ENCODE data around the gene LAMA3. TPM values are rescaled to one million over a fixed set of nuclear protein-coding genes. Genes with fewer than 3 reads are reported as not detected.

LAMA3 gene
- total and polyA plus RNA-seq, 2 of the 13 experiments (the other 11 are each of a cell fraction or from before 2014, with no cell fraction given), result 0.45 to 2.2 TPM

- TF ChIP-seq, protein P1, sequence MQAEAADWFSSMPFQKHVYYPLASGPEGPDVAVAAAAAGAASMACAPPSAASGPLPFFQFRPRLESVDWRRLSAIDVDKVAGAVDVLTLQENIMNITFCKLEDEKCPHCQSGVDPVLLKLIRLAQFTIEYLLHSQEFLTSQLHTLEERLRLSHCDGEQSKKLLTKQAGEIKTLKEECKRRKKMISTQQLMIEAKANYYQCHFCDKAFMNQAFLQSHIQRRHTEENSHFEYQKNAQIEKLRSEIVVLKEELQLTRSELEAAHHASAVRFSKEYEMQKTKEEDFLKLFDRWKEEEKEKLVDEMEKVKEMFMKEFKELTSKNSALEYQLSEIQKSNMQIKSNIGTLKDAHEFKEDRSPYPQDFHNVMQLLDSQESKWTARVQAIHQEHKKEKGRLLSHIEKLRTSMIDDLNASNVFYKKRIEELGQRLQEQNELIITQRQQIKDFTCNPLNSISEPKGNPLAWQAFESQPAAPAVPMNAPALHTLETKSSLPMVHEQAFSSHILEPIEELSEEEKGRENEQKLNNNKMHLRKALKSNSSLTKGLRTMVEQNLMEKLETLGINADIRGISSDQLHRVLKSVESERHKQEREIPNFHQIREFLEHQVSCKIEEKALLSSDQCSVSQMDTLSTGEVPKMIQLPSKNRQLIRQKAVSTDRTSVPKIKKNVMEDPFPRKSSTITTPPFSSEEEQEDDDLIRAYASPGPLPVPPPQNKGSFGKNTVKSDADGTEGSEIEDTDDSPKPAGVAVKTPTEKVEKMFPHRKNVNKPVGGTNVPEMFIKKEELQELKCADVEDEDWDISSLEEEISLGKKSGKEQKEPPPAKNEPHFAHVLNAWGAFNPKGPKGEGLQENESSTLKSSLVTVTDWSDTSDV (CRISPR knock-in tag; IDR thresholded peaks at IDR 0.05), result no peak
- TF ChIP-seq MXD1 (CRISPR knock-in tag; IDR thresholded peaks at IDR 0.05), result no peak
- TF ChIP-seq GLI4 (CRISPR knock-in tag; IDR thresholded peaks at IDR 0.05; ENCODE audit: borderline replicate concordance), result no peak
- no peak; the same call in 1 of the 2 replicates for TF ChIP-seq TFDP2 (CRISPR knock-in tag; IDR thresholded peaks at IDR 0.05)
- TF ChIP-seq, protein P2, sequence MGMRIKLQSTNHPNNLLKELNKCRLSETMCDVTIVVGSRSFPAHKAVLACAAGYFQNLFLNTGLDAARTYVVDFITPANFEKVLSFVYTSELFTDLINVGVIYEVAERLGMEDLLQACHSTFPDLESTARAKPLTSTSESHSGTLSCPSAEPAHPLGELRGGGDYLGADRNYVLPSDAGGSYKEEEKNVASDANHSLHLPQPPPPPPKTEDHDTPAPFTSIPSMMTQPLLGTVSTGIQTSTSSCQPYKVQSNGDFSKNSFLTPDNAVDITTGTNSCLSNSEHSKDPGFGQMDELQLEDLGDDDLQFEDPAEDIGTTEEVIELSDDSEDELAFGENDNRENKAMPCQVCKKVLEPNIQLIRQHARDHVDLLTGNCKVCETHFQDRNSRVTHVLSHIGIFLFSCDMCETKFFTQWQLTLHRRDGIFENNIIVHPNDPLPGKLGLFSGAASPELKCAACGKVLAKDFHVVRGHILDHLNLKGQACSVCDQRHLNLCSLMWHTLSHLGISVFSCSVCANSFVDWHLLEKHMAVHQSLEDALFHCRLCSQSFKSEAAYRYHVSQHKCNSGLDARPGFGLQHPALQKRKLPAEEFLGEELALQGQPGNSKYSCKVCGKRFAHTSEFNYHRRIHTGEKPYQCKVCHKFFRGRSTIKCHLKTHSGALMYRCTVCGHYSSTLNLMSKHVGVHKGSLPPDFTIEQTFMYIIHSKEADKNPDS (CRISPR knock-in tag; IDR thresholded peaks at IDR 0.05), result no peak
- TF ChIP-seq FOXA1 (IDR thresholded peaks at IDR 0.05), result no peak
- peak; percentile 34; the same call in 1 of the 2 replicates for TF ChIP-seq FOXA1 (CRISPR knock-in tag; IDR thresholded peaks at IDR 0.05)
- no peak for TF ChIP-seq ZNF33B (CRISPR knock-in tag; IDR thresholded peaks at IDR 0.05)
- no peak for TF ChIP-seq KLF13 (CRISPR knock-in tag; IDR thresholded peaks at IDR 0.05)
- TF ChIP-seq MBD4 (IDR thresholded peaks at IDR 0.05; ENCODE audit: borderline replicate concordance, low read length), result no peak
- TF ChIP-seq NFE2L1 (CRISPR knock-in tag; IDR thresholded peaks at IDR 0.05; ENCODE audit: borderline replicate concordance), result no peak
- no peak for TF ChIP-seq ZNF800 (CRISPR knock-in tag; IDR thresholded peaks at IDR 0.05)
- TF ChIP-seq KDM2A (CRISPR knock-in tag; IDR thresholded peaks at IDR 0.05; ENCODE audit: borderline replicate concordance, low read depth), result no peak
- no peak for TF ChIP-seq ZFP91 (CRISPR knock-in tag; IDR thresholded peaks at IDR 0.05; ENCODE audit: borderline replicate concordance)
- TF ChIP-seq ZBTB3 (CRISPR knock-in tag; IDR thresholded peaks at IDR 0.05; ENCODE audit: borderline replicate concordance, low read depth), result no peak
- no peak for TF ChIP-seq KDM5B (CRISPR knock-in tag; IDR thresholded peaks at IDR 0.05; ENCODE audit: borderline replicate concordance)
- TF ChIP-seq SAP130 (CRISPR knock-in tag; IDR thresholded peaks at IDR 0.05; ENCODE audit: low read depth), result peak; percentile 47; the same call in 1 of the 2 replicates
- TF ChIP-seq, protein P3, sequence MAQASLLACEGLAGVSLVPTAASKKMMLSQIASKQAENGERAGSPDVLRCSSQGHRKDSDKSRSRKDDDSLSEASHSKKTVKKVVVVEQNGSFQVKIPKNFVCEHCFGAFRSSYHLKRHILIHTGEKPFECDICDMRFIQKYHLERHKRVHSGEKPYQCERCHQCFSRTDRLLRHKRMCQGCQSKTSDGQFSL (CRISPR knock-in tag; IDR thresholded peaks at IDR 0.05), result no peak
- TF ChIP-seq NFIB (CRISPR knock-in tag; IDR thresholded peaks at IDR 0.05; ENCODE audit: borderline replicate concordance), result no peak
Measured at GRCh38 chr18:23883277-23883790, 194.1 kb downstream of the LAMA3 start (continued).
